Adrenal gland (tissue), 12 donors: ENCODE results near the gene MACF1. TPM values are rescaled to one million over a fixed set of nuclear protein-coding genes. Genes with fewer than 3 reads are reported as not detected.

Experiments
- DNase-seq, 7 donors: peaks; one replicate each; pipeline ENCODE4 v3.0.0-alpha.2; 2019 to 2020
- H3K27ac ChIP-seq, 5 donors: fragments of 200-600 bp; sonication (generic) in 4 of 5; 1 replicate in 3 of 5; 2 replicates in 2 of 5; pipeline versions ENCODE4 v1.5.1 to v1.8.0; 2016 to 2020; ENCODE audit warnings: mild to moderate bottlenecking in 1 of 5
- H3K27me3 ChIP-seq: fragments of 200-600 bp; 2 replicates; pipeline ENCODE4 v1.8.0; 2021
- H3K36me3 ChIP-seq, 2 donors: fragments of 200-600 bp; replicated peaks in 1 of 2; 1 replicate in 1 of 2; 2 replicates in 1 of 2; pipeline versions ENCODE4 v1.5.1 to v1.8.0; 2018 to 2022
- H3K4me1 ChIP-seq, 2 donors: fragments of 200-600 bp; replicated peaks in 1 of 2; 1 replicate in 1 of 2; 2 replicates in 1 of 2; pipeline versions ENCODE4 v1.5.1 to v1.8.0; 2018 to 2021
- H3K4me3 ChIP-seq, 4 donors: fragments of 200-600 bp; sonication (generic) in 3 of 4; one replicate each; pipeline ENCODE4 v1.5.1; 2016 to 2018
- H3K9me3 ChIP-seq, 3 donors: fragments of 200-600 bp; sonication (generic) in 1 of 3; replicated peaks in 1 of 3; 1 replicate in 2 of 3; 2 replicates in 1 of 3; pipeline versions ENCODE4 v1.5.1 to v1.8.0; 2016 to 2021
- POLR2A ChIP-seq, 2 donors: fragments of 450-650 bp; IDR thresholded peaks; one replicate each; pipeline ENCODE4 v1.6.1; 2017; ENCODE audit warnings: antibody characterized with exemption in 2 of 2, mild to moderate bottlenecking in 2 of 2, moderate library complexity in 1 of 2
- WGBS, 4 donors: extraction: QIAGEN DNeasy Blood & Tissue Kit in 2 of 4; methylation state at CpG; one replicate each; pipeline versions ENCODE4 v1.1.5 to v1.1.7; 2013 to 2017; 5-methylcytosine and 5-hydroxymethylcytosine counted together
- intact Hi-C, 2 donors: fragments of 100-400 bp; cut with DNase I; formaldehyde crosslinking; loops; one replicate each; pipeline versions ENCODE4 v1.14.1 to v1.15.0; 2022 to 2023
- polyA plus RNA-seq, 3 donors: library from polyadenylated mRNA; stranded (reverse); fragments of 200-250 nt in 2 of 3; fragments of 350-450 nt in 1 of 3; fragmentation: Illumina TruSeq in 1 of 3; extraction: RNeasy Lipid Tissue Mini Kit (QIAGEN cat#74804) in 1 of 3; gene quantifications; one replicate each; pipeline ENCODE4 v1.2.3, GENCODE V29; 2013 to 2014
- total RNA-seq, 9 donors: library from RNA; depleted of rRNA in 4 of 9; stranded (reverse); fragments of >200 nt in 4 of 9; fragments of 120-200 nt in 1 of 9; fragmentation: NEBNext Ultra II Directional in 1 of 9; extraction: Animal tissue kit (Norgen Biotek cat#: 25700) in 1 of 9; gene quantifications; one replicate each; pipeline versions ENCODE4 v1.1.0 to v1.2.4, GENCODE V29; 2013 to 2023
- TF ChIP-seq, protein P1 (sequence below), 6 experiments: fragments of 450-650 bp in 4 of 6; fragments of 200-600 bp in 2 of 6; sonication (generic) in 1 of 6; IDR thresholded peaks; 1 replicate in 5 of 6; 2 replicates in 1 of 6; pipeline versions ENCODE4 v1.5.1 to v1.8.0; 2016 to 2021; ENCODE audit warnings: antibody characterized with exemption in 6 of 6, mild to moderate bottlenecking in 2 of 6, moderate library complexity in 1 of 6
- donor health status: healthy with polysubstance abuse.
- donor health status: Bipolar disorder and iron deficiency.
- donor health status: DM: yes; HTN: yes; CAD: no.
- donor health status: DM: no; HTN: no; CAD: no.
- donor health status: DM: no; HTN: no; CAD: no.
- donor health status: DM: yes; HTN: yes; CAD: no.

The MACF1 gene
- total and polyA plus RNA-seq, 12 donors: 85.1 to 334 (median 219) TPM

- peak overlapping the region in 1 of 5 donors; percentile 51 for H3K27ac ChIP-seq
- intact Hi-C loops: no loop called here
- TF ChIP-seq, protein P1, sequence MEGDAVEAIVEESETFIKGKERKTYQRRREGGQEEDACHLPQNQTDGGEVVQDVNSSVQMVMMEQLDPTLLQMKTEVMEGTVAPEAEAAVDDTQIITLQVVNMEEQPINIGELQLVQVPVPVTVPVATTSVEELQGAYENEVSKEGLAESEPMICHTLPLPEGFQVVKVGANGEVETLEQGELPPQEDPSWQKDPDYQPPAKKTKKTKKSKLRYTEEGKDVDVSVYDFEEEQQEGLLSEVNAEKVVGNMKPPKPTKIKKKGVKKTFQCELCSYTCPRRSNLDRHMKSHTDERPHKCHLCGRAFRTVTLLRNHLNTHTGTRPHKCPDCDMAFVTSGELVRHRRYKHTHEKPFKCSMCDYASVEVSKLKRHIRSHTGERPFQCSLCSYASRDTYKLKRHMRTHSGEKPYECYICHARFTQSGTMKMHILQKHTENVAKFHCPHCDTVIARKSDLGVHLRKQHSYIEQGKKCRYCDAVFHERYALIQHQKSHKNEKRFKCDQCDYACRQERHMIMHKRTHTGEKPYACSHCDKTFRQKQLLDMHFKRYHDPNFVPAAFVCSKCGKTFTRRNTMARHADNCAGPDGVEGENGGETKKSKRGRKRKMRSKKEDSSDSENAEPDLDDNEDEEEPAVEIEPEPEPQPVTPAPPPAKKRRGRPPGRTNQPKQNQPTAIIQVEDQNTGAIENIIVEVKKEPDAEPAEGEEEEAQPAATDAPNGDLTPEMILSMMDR (IDR thresholded peaks at IDR 0.05): no peak
- TF ChIP-seq POLR2A (IDR thresholded peaks at IDR 0.05): no peak
Measured at GRCh38 chr1:39484564-39484963, 280.1 kb downstream of the MACF1 start.

DNA sequence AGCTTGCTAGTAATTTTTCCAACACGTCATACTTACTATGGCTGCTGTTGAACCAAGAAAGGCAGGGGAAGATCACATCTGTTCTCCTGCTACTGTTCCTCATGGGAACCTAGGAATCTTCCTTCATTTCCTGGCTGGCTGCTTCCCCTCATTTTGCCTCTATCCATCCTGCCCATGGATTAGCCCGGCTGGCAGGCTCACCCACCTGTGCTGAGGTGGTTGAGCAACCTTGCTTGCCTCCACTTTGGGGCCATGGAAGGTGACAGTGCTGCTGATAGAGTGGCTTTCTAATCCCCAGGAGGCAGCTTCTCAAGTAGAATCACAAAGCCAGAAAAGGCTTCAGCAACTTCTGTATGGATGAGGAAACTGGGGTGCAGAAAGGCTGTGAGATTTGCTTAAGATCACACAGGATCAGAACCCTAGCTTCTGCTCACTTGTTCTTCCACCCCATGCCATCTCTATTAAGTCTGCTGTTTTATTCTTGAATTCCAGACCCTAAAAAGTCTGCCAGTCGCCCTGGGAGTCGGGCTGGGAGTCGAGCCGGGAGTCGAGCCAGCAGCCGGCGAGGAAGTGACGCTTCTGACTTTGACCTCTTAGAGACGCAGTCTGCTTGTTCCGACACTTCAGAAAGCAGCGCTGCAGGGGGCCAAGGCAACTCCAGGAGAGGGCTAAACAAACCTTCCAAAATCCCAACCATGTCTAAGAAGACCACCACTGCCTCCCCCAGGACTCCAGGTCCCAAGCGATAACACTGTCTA is 280.7 kb downstream of the MACF1 start:
- Histone ChIP-seq H3K36me3 (peaks cover 0 to 48% of the 10 kb centered on the region in 2 donors), H3K4me1 (no peaks in the 10 kb centered on the region), H3K4me3 (no peak overlapping the region), H3K9me3 (no peaks in the 10 kb centered on the region), H3K27ac (peak overlapping the region in 1 of 5 donors; percentile 51), H3K27me3 (no peaks in the 10 kb centered on the region)
- DNase-seq: peak in 2 of 7 donors; percentile 43 to 61
- WGBS, 4 donors: 70 to 88% (median 79%) methylated on average over 13 to 14 of the region's 14 CpGs
- intact Hi-C loops: no loop called here
- no peak for TF ChIP-seq POLR2A (IDR thresholded peaks at IDR 0.05)
- TF ChIP-seq, protein P1 (IDR thresholded peaks at IDR 0.05): no peak

More at GRCh38 chr1:39484564-39484963, 280.1 kb downstream of the MACF1 start:
- no peaks in the 10 kb centered on the region for H3K4me1 ChIP-seq
- no peak for DNase-seq
- H3K36me3 ChIP-seq: peaks cover 0 to 55% of the 10 kb centered on the region in 2 donors
- WGBS, 4 donors: 90 to 92% (median 91%) methylated on average over 7 of the region's 7 CpGs
- no peaks in the 10 kb centered on the region for H3K27me3 ChIP-seq
- H3K9me3 ChIP-seq: no peaks in the 10 kb centered on the region
- H3K4me3 ChIP-seq: no peak overlapping the region

- TF ChIP-seq, protein P1 (IDR thresholded peaks at IDR 0.05): no peak
- no peak for TF ChIP-seq POLR2A (IDR thresholded peaks at IDR 0.05)
- WGBS, 4 donors: 90 to 98% (median 92%) methylated on average over 5 of the region's 5 CpGs
- H3K36me3 ChIP-seq: peaks cover 0 to 32% of the 10 kb centered on the region in 2 donors
- no peaks in the 10 kb centered on the region for H3K27me3 ChIP-seq
- intact Hi-C loops: no loop called here
- H3K4me3 ChIP-seq: no peak overlapping the region
- H3K9me3 ChIP-seq: no peaks in the 10 kb centered on the region
- DNase-seq: no peak
- peaks cover 6 to 12% of the 10 kb centered on the region in 2 donors for H3K4me1 ChIP-seq
- no peak overlapping the region for H3K27ac ChIP-seq
Measured at GRCh38 chr1:39488012-39488545, 283.6 kb downstream of the MACF1 start.

GRCh38 chr1:39488793-39489566 is 284.5 kb downstream of the MACF1 start:
- Histone ChIP-seq H3K9me3 (no peaks in the 10 kb centered on the region), H3K27me3 (no peaks in the 10 kb centered on the region), H3K4me3 (no peak overlapping the region), H3K4me1 (peaks cover 6 to 12% of the 10 kb centered on the region in 2 donors), H3K27ac (no peak overlapping the region), H3K36me3 (peaks cover 0 to 32% of the 10 kb centered on the region in 2 donors)
- TF ChIP-seq, protein P1 (IDR thresholded peaks at IDR 0.05): no peak
- no peak for TF ChIP-seq POLR2A (IDR thresholded peaks at IDR 0.05)
- 64 to 82% (median 66%) methylated on average over 7 of the region's 7 CpGs for WGBS, 4 donors
- intact Hi-C loops: no loop called here
- DNase-seq: peak in 2 of 7 donors; percentile 10 to 46
